SHP77 treated with DMSO at 0.1 percent for 48 hours (cell line): ENCODE measurements around the gene CCDC154.
A peak's percentile ranks its signal among the peaks of the same experiment; 100 is the strongest.

Experiments used
- DNase-seq: peaks from one replicate; lab custom pipeline; 2025; lab: John Stamatoyannopoulos, UW

The CCDC154 gene

GRCh38 chr16:1414532-1415260 is 29.7 kb downstream of the CCDC154 start, which contains the start of gene UNKL:
Gene UNKL, minus strand, starts transcription at chr16:1414704. Its CDS starts 13 bp downstream, at chr16:1414691.
- no peak for DNase-seq

- no peak for DNase-seq
Observed at GRCh38 chr16:1413684-1414531, 30.4 kb downstream of the CCDC154 start.

GRCh38 chr16:1412847-1413246 is 31.5 kb downstream of the CCDC154 start:
- no peak for DNase-seq

GRCh38 chr16:1408171-1408837 is 36.1 kb downstream of the CCDC154 start:
- DNase-seq: peak; percentile 62

GRCh38 chr16:1407753-1408152 is 36.6 kb downstream of the CCDC154 start:
- DNase-seq: no peak

GRCh38 chr16:1403733-1404132 is 40.6 kb downstream of the CCDC154 start:
- no peak for DNase-seq

GRCh38 chr16:1403036-1403435 is 41.3 kb downstream of the CCDC154 start:
- no peak for DNase-seq

GRCh38 chr16:1401758-1402154 is 42.6 kb downstream of the CCDC154 start:
- DNase-seq: no peak

- DNase-seq: no peak
Observed at GRCh38 chr16:1401061-1401757, 43.1 kb downstream of the CCDC154 start.

- DNase-seq: no peak
Observed at GRCh38 chr16:1398826-1399581, 45.4 kb downstream of the CCDC154 start.

GRCh38 chr16:1398351-1398750 is 46.0 kb downstream of the CCDC154 start:
- DNase-seq: no peak

GRCh38 chr16:1397779-1398178 is 46.6 kb downstream of the CCDC154 start:
- DNase-seq: no peak

GRCh38 chr16:1395444-1396031 is 48.8 kb downstream of the CCDC154 start:
- no peak for DNase-seq

GRCh38 chr16:1394367-1394951 is 49.9 kb downstream of the CCDC154 start:
- no peak for DNase-seq

- DNase-seq: no peak
Observed at GRCh38 chr16:1393613-1394176, 50.7 kb downstream of the CCDC154 start.

GRCh38 chr16:1392826-1393225 is 51.5 kb downstream of the CCDC154 start:
- DNase-seq: no peak

- no peak for DNase-seq
Observed at GRCh38 chr16:1390239-1390779, 54.0 kb downstream of the CCDC154 start.

- no peak for DNase-seq
Observed at GRCh38 chr16:1389762-1390161, 54.6 kb downstream of the CCDC154 start.

- DNase-seq: no peak
Observed at GRCh38 chr16:1387331-1387730, 57.0 kb downstream of the CCDC154 start.

GRCh38 chr16:1385232-1385631 is 59.1 kb downstream of the CCDC154 start:
- DNase-seq: no peak
